Progenitor cell of endocrine pancreas (in vitro differentiated cells): ENCODE measurements around the gene THRB. TPM values are rescaled to one million over a fixed set of nuclear protein-coding genes. Genes with fewer than 3 reads are reported as not detected.
"Not testable (repeated sequence)": the region's sequence is repeated elsewhere in the genome, so short reads cannot be mapped to it uniquely, and the experiment has no call there.

Experiments
- DNase-seq: peaks from one replicate; pipeline ENCODE4 v3.0.0; 2021; ENCODE audit warnings: low spot score; ENCODE audit not compliant: unreplicated experiment
- H3K27ac Mint-ChIP-seq: 2 replicates; pipeline ENCODE4 v1.8.0; 2021; ENCODE audit warnings: mild to moderate bottlenecking, moderate library complexity, mixed read lengths
- H3K27me3 Mint-ChIP-seq: 2 replicates; pipeline ENCODE4 v1.8.0; 2021; ENCODE audit warnings: mixed read lengths
- H3K36me3 Mint-ChIP-seq: 2 replicates; pipeline ENCODE4 v1.8.0; 2022; ENCODE audit warnings: mixed read lengths; ENCODE audit not compliant: insufficient read depth
- H3K4me1 Mint-ChIP-seq: 2 replicates; pipeline ENCODE4 v1.8.0; 2021; ENCODE audit warnings: low read depth, mixed read lengths
- H3K4me3 Mint-ChIP-seq: 2 replicates; pipeline ENCODE4 v1.8.0; 2021; ENCODE audit warnings: low read depth, mild to moderate bottlenecking, moderate library complexity, mixed read lengths
- H3K9me3 Mint-ChIP-seq: 2 replicates; pipeline ENCODE4 v1.8.0; 2021; ENCODE audit warnings: low read depth, mixed read lengths
- total RNA-seq: library from RNA; stranded (reverse); gene quantifications from 2 replicates; pipeline ENCODE4 v1.2.1, GENCODE V29; 2021
- TF ChIP-seq, protein P1 (sequence below): fragments of 200-600 bp; sonication (generic); IDR thresholded peaks from one replicate; pipeline ENCODE4 v1.5.0; 2021; ENCODE audit warnings: antibody characterized with exemption, mild to moderate bottlenecking; ENCODE audit not compliant: unreplicated experiment

The THRB gene
- total RNA-seq, 1 donor from 2014 or later: 19.7 TPM

DNA sequence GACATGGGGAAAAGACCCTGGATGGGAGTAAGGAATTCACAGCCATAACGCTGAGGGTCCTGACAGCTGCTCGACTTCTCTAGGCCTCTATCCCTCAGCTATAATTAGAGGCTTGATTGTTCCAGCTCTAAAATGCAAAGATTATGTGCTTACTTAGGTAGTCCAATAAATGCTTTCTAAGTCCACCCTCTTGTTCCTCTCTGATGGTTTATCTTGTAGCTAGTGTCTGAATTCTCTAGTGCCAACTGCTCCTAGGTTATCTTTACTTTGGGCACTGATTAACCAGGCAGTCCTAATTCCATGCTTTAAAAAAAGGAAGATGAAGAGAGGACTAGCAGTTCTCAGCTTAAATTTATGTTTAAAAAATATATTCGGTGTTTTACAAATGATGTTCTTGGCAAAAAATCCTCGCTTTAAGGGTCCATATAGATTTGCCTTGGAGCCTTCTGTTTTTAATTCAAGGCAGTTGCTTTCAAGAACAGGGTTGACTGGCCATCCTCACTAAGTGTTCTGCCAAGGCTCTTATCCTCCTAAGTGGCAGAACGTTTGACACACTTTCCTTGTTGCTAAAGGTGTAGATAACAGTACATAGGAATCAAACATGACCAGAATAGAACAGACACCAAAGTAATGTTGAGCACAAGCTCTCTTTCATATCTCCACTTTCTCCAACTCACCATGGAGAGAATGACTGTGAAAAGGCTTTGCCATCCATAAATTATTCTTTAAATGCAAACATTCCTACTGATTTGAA, 60.6 kb downstream of the THRB start:
- Mint-ChIP-seq H3K27ac (no peak overlapping the region), H3K36me3 (peaks cover 2% of the 10 kb centered on the region), H3K27me3 (peaks cover 10% of the 10 kb centered on the region), H3K4me1 (peaks cover 16% of the 10 kb centered on the region), H3K9me3 (peaks cover 12% of the 10 kb centered on the region), H3K4me3 (no peak overlapping the region)
- TF ChIP-seq, protein P1, sequence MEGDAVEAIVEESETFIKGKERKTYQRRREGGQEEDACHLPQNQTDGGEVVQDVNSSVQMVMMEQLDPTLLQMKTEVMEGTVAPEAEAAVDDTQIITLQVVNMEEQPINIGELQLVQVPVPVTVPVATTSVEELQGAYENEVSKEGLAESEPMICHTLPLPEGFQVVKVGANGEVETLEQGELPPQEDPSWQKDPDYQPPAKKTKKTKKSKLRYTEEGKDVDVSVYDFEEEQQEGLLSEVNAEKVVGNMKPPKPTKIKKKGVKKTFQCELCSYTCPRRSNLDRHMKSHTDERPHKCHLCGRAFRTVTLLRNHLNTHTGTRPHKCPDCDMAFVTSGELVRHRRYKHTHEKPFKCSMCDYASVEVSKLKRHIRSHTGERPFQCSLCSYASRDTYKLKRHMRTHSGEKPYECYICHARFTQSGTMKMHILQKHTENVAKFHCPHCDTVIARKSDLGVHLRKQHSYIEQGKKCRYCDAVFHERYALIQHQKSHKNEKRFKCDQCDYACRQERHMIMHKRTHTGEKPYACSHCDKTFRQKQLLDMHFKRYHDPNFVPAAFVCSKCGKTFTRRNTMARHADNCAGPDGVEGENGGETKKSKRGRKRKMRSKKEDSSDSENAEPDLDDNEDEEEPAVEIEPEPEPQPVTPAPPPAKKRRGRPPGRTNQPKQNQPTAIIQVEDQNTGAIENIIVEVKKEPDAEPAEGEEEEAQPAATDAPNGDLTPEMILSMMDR: no peak
- DNase-seq: no peak

GRCh38 chr3:24432989-24433388, 61.7 kb downstream of the THRB start:
- Mint-ChIP-seq H3K9me3 (peaks cover 12% of the 10 kb centered on the region), H3K4me1 (peaks cover 16% of the 10 kb centered on the region), H3K36me3 (peaks cover 2% of the 10 kb centered on the region), H3K4me3 (no peak overlapping the region), H3K27me3 (peaks cover 6% of the 10 kb centered on the region), H3K27ac (no peak overlapping the region)
- TF ChIP-seq, protein P1: no peak
- no peak for DNase-seq

DNA sequence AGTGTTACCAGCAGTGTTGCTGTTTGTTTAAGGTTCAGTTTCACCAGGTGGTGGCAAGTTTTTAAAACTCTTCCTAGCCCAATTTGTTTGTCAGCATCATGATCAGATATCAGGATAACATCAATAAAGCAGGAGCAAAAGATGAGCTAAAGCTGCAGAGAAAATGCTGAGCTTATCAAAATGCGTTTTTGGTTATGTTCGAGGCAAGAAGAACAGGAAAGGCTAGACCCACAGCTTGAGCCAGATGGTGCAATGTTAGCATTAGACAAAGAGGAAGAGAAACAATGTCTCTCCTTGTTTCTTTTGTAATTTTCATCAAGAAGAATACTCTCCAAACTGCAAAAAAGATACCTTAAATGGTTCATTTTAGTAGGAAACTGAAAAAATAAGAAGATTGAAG, 66.2 kb downstream of the THRB start:
- no peaks in the 10 kb centered on the region for H3K27me3 Mint-ChIP-seq
- DNase-seq: no peak
- TF ChIP-seq, protein P1: no peak
- H3K27ac Mint-ChIP-seq: no peak overlapping the region
- H3K4me3 Mint-ChIP-seq: no peak overlapping the region
- peaks cover 2% of the 10 kb centered on the region for H3K36me3 Mint-ChIP-seq
- H3K9me3 Mint-ChIP-seq: peaks cover 12% of the 10 kb centered on the region
- no peaks in the 10 kb centered on the region for H3K4me1 Mint-ChIP-seq

DNA sequence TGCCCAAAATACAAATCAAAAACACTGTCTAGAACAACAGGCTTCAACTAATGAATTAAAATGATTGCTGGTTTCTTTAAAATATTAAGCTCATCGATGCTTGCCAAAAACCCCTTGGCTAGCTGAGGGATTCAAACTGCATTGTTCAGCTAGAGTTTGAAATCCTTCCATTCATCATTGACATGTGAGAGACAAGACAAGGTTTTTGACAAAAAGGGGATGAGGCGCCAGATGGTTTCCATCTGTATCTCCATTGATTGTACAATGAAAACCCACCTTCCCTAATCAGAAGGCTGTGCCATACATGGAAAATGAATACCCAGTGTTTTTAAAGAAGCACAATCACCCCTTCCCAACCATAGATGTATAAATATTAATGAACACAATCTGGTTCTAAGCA, 67.8 kb downstream of the THRB start:
- Mint-ChIP-seq H3K9me3 (peaks cover 12% of the 10 kb centered on the region), H3K4me1 (no peaks in the 10 kb centered on the region), H3K4me3 (no peak overlapping the region), H3K36me3 (peaks cover 2% of the 10 kb centered on the region), H3K27ac (no peak overlapping the region), H3K27me3 (no peaks in the 10 kb centered on the region)
- DNase-seq: no peak
- TF ChIP-seq, protein P1: no peak

DNA sequence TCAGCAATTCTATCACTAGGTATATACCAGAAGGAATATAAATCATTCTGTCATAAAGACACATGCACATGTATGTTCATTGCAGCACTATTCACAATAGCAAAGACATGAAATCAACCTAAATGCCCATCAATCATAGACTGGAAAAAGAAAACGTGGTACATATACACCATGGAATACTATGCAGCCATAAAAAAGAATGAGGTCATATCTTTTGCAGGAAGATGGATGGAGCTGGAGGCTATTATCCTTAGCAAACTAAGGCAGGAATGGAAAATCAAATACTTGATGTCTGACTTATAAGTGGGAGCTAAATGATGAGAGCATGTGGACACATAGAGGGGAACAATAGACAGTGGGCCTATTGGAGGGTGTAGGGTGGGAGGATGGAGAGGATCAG, 73.8 kb downstream of the THRB start:
- H3K27ac Mint-ChIP-seq, H3K36me3 Mint-ChIP-seq, DNase-seq, H3K27me3 Mint-ChIP-seq, H3K9me3 Mint-ChIP-seq, H3K4me3 Mint-ChIP-seq, H3K4me1 Mint-ChIP-seq: not testable (repeated sequence)

GRCh38 chr3:24420224-24420623, 74.4 kb downstream of the THRB start:
- Mint-ChIP-seq H3K27ac (no peak overlapping the region), H3K4me1 (peaks cover 2% of the 10 kb centered on the region), H3K36me3 (no peaks in the 10 kb centered on the region), H3K9me3 (no peaks in the 10 kb centered on the region), H3K27me3 (peaks cover 3% of the 10 kb centered on the region), H3K4me3 (no peak overlapping the region)
- TF ChIP-seq, protein P1: no peak
- DNase-seq: no peak
